LHCN-M2 (cell line): ENCODE results near the gene ELFN2. TPM values are rescaled to one million over a fixed set of nuclear protein-coding genes. Genes with fewer than 3 reads are reported as not detected.
"Not testable (repeated sequence)": the region's sequence is repeated elsewhere in the genome, so short reads cannot be mapped to it uniquely, and the experiment has no call there.

Source experiments
- DNase-seq: peaks from one replicate; pipeline ENCODE4 v3.0.0-alpha.2; 2012; ENCODE audit warnings: low read depth
- total RNA-seq: library from RNA; depleted of rRNA; stranded (reverse); fragments of >200 nt; gene quantifications from 2 replicates; pipeline ENCODE4 v1.2.3, GENCODE V29; 2014

Gene ELFN2
- total RNA-seq, 1 experiment from 2014 or later, result 0.17 TPM

DNA sequence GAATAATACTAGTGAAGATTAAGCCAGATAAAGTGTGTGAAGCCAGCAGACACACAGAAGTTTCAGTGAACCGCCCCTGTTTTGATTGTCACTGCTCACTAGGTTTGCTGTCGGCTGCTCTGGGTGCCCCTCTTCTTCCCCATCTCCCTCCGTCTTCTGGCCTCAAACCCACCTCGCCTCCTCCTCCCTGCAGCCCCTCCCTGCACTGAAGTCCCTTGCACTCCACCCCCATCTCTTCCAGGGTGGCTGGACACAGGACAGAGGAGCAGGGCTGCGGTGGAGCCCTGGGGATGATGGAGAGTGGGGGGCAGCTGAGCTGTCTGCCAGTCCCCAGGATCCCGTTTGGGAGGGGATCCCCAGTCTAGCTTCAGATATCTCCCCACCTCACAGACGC lies 91.5 kb downstream of the ELFN2 start:
- no peak for DNase-seq

DNA sequence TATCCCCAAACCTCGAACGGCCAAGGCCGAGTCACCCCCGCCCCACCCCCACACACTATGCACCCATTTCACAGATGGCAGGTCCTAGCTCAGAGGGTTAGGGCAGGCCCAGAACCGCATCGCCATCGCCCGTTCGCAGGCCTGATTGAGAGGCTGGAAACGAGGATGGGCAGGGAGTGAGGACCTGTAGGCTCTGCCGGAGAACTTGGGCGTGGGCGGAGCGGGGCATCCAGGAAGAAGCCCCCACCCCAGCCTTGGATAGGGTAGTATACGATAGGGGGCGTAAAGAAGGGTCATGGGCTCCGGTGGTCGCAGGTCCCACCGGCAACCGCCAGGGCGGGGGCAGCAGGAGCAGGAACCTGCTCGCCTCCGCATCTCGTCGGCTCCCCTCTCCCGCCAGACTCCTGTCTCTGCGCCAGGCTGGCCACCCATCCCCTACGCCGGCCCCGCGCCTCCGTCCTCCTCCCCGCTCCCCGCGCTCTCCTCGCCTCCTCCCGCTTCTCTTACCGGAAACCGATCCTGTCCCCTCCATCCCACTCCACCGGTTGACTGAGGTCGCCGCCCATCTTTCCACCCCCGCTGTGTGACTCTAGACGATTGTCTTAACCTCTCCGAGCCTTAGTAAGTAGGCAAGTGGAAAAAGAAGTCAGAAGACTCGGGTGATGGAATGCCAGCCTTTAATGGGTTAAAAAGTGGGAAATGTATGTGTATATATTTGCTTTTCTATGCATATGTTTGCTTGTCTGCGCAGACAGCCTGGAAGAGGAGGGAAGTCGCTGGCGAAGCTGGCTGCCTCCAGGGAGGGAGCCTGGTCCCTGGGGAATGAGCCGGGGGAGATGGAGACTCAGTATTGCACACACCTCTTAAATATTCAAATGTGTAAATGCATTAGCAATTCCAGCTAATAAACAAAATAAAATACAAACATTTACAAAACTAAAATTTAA lies 92.1 kb downstream of the ELFN2 start:
- no peak for DNase-seq

DNA sequence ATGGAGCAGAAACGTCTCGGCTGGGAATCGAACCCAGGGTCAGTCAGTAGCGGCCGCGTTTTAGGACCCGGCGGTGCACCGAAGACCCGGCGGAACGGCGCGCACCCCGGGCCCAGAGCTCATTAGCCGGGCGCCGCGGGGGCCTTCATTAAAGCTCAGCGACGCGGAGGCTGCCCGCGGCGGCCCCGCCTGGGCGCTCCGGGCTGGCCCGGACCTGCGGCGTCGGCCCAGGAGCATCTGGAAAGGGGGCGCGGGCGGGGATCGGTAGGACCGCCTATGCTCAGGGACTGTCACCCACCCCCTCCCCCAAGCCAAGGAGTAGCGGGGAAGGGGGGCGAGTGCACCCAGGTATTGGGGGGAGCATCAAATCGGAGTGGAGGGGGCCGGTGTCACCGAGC lies 92.8 kb downstream of the ELFN2 start:
- DNase-seq, result no peak

DNA sequence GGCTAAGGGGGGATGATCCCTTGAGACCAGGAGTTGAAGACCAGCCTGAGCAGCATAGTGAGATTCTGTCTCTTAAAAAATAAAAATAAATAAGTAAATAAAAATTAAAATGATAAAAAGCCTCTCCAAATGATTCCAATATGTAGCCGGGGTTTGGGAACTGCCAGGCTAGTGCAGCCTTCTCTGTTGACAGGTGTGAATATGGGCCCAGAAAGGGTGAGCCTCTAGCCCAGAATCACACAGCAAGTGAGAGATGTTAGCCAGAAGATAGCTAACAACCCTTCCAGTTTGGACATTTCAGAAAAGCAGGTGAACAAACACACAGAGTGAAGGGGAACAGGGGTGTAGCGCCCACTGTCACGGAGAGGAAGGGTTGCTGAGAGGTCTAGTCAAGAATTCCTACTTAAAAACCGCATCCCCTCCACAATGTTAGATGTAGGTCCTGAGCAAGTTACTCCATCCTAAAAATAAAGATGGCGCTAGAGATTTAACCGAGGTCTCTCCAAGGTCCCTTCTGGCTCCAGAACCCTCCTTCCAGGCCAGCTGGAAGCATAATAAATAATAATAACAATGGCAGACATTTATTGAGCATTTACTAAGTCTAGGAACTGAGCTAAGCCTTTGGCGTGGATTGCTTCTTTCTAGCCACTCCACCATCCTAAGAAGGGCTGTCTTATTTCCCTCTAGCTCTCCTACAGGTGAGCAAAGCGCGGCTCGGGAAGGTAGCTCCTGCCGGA lies 93.4 kb downstream of the ELFN2 start:
- DNase-seq, result no peak

DNA sequence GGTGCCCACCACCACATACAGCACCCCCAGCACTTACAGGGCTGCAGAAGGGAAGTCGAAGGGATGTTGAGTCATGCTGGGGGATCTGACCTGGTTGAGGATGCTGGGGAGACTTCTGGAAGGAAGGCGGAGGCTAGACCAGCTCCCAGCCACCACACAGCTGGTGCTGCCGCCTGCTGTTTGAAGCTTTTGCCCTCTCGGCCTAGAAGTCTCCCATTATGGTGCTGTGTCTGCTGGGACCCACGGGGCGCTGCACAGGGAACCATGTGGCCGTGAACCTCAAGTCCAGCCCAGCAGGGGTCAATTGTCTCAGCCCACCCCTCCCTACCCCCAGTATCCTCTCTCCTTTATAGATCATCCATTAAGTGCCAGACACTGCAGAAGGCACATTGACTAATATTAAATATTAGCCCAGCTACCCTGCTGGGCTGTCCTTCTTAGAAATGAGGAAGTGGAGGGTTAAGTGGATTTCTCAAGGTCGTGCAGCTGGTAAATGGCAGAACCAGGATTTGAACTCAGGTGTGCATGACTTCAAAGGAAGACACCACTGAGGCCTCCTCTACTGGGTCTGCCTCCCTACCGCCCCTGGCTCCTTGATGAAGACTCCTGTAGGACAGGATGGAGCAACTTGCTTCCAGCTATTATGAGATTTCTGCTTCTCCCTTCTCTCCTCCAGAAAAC lies 95.3 kb downstream of the ELFN2 start:
- no peak for DNase-seq

DNA sequence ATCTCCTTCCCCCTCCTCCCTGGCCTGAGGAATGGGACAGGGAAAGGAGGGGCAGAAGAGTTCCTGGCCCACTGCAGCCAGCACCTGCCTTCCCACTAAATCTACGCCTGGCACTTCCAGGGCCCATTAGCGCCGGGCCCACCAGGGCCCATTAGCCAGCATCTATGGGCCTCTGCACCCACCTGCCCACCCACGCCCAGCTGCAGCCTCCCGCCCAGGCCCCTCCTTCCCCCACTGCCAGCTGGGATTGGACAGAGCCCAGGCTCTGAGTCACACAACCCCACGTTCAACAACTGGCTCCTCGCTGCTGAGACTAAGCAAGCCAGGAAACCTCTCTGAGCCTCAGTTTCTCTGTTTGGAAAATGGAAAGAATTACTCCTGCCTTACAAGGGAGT lies 96.2 kb downstream of the ELFN2 start:
- DNase-seq, result peak; percentile 40

DNA sequence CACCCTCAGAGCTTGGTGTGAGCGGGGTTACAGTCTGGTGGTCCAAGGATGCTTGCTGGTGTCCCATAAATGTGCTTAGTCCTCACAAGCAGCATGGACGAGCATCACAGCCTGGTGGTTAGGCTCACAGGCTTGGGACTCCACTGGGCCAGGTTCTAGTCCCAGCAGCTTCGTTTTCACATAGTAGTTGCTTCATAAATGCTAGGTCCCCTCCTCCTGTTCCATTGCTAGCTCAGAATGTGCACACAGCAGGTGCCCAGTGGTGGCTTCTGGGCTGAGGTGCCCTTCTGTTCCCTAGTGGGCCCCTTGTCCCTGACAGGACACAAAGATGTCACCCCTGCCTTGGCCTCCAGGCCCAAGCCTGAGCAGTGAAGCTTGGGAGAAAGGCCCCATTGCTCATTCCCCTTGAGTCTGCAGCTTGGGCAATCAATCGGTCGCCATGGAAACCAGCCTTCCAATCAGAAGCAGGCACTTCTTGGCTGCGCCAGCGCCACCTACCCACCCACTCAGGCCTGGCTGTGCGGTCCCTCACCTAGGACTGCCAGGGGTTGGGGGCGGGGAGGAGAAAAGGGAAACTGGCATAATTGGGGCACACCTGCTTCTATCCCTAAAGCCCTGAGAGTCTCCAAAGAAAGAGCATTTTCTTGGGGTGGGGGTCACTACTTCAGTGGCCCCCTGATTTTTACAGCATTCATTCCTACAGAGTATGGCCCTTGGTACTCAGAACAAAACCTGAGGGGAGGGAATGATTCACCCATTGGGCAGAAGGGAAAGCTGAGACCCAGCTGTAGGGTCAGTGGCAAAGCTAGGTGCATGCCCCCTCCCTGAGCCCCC lies 96.9 kb downstream of the ELFN2 start:
- peak; percentile 68 for DNase-seq

DNA sequence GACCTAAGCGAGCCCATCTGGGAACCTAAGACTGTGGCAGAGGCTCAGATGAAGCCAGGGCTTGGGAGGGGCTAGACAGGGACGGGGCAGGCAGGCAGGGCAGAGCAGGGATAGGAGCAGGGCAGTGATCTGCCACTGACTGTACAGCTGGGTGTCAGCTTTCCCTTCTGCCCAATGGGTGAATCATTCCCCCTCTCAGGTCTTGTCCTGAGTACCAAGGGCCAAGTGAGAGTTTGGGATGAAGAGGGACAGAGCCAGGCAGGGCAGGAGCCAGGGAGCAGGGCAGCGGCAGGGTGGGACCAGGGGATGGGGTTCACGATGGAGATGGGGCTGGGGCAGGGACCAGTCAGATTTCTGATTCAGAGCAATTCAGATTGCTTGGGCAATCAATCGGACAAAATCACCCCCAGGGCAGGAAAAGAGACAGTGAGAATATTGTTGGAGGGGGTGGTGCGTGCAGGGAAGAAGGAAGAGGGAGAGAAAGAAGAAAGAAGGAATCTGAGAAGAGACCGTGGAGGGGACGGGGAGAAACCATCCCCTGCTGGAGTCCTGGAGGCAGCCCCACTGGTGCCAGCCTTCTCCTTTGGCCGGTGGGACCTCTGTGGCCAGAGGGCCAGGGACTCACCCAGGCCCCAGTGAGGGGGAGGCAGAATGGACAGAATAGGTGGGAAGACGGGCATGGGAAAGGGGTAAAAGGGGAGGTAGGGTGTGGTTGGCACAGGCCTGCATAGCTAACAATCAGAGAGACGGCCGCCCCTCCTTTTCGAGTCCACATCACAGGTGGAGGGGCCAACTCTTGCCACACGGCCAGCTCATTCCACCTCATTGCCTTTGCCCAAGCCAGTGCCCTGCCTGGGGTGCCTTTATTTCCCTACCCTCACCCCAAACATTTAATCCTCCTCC lies 97.8 kb downstream of the ELFN2 start:
- DNase-seq, result peak; percentile 72

DNA sequence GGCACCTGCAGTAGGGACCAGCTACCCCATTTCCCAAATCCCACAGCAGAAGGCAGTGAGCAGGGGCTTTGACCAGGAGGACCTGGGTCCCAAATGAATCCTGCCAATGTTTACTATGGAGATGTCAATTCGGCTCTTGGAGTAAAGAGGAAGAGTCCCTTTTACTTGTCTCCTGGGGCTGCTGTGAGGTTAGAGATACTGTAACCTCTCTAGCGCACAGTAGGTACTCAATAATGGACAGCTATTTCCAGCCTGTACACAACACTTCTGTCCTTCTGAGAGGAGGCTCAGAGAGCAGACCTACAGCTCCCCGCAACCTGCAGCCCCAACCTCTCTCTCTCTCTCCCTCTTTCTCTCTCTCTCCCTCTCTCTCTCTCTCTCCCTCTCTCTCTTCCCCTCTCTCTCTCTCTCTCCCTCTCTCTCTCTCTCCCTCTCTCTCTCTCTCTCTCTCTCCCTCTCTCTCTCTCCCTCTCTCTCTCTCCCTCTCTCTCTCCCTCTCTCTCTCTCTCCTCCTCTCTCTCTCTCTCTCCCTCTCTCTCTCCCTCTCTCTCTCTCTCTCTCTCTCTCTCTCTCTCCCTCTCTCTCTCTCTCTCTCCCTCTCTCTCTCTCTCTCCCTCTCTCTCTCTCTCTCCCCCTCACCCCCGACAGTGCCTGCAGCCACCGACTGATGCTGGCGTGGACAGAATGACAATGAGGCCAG lies 98.6 kb downstream of the ELFN2 start:
- not testable (repeated sequence) for DNase-seq

DNA sequence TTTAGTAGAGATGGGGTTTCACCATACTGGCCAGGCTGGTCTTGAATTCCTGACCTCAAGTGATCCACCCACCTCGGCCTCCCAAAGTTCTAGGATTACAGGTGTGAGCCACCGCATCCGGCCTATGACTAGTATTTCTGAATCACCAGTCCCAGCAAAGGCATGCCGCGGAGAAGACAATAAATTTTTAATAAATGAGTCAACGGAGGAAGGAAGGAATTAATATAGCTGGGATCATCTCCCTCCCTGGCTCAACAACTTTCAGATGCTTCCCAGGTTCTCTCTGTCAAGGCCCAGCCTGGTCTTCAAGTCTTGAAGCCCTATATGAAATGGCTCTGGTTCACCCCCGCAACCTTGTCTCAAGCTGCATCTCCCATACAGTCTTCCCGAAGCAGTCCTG lies 99.3 kb downstream of the ELFN2 start:
- peak; percentile 93 for DNase-seq

DNA sequence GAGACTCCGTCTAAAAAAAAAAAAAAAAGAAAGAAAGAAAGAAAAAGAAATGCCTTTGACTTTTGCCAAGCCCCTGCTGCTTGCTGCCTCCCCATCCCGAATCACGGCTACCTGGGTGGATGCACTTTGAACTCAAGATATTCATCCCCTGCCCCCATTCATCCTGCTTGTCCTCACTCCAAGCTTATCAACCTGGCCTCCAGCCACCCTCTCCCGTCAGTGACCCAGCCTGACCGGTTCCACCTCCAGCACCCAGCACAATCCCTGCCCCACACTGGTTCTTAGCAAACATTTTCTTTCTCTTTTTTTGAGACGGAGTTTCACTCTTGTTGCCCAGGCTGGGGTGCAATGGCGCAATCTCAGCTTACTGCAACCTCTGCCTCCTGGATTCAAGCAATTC lies 100.6 kb downstream of the ELFN2 start:
- no peak for DNase-seq

DNA sequence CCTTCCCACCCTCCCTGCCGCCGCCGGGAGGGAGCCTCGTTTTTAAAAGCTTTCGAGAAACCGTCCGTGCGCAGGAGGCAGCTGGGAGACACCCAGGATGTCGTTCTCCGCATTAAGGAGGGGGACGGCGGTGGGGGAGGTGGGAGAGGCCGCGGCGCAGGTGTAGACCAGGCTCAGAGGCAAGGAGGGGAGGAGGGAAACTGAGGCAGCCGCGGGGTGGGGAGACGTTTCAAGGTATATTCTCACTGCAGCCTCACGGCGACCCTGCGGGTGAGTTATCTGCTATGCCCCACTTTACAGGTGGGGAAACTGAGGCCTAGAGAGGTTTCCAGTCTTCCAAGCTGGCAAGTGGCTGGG lies 102.3 kb downstream of the ELFN2 start:
- DNase-seq, result no peak

DNA sequence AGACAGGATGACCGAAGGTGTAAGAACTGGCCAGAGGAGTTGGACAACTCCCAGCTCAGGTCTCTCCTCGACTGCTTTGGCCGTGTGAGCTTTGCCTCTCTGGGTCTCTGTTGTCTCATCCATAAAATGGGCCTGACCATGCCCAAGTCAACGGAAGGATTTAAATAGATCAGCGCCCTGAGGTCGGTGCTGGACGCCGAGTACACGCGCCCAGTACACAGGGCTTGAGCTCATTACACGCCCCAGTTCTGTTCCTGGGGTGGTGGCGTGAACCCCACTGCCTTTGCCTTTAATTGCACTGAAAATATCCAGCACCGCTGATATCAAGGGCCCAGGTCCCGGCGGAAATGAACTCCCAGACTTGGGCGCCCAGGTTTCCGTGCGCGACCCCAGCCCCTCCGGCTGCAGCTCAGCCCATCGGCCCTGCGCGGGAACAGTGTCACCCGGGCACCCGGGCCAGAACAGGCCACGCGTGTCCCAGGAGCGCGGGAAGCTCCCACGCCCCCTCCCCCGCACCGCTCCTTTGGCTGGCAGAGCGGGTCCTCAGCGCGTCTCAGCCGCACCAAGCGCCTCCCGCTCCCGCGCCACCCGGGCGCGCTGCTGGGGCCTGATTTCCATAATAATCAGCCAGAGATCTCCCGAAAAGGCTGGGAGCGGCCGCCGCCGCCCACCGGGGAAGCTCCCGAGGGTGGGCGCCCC lies 102.8 kb downstream of the ELFN2 start:
- DNase-seq, result no peak

DNA sequence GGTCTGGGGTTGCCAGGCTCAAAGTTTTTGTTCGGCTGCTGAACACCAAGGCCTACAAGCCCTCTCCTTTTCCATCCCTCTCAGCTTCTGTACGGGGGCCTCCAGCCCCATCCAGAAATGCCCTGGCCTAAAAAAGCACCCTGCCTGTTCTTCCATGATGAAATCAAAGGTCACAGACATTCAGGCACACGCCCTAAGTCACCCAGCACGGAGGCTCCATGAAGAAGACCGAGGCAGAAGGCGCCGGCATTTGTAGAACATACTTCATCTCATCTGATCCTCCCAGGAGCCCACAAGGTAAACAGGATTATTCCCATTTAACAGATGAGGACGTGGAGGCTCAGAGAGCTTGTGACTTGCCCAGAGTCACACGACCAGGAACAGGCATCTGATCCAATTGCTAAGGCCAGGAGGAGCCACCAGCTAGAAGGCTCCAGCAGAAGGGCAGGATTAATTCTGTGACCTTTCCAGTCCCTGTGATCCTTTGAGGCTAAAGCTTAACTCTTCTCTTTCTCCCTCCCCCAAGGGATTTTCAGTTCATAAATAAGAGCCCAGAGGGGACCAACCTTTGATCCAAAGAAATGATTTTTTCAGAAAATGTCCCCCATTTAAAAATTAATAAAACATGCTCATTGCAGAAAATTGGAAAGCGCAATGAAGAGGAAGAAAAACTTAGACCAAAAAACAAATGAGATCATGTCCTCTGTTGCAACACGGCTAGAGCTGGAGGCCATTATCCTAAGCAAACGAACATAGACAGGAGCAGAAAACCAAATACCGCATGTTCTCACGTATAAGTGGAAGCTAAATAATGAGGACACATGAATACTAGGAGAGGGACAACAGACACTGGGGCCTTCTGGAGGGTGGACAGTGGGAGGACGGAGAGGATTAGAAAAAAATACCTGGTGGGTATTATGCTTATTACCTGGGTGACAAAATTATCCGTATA lies 106.3 kb downstream of the ELFN2 start:
- DNase-seq, result no peak

DNA sequence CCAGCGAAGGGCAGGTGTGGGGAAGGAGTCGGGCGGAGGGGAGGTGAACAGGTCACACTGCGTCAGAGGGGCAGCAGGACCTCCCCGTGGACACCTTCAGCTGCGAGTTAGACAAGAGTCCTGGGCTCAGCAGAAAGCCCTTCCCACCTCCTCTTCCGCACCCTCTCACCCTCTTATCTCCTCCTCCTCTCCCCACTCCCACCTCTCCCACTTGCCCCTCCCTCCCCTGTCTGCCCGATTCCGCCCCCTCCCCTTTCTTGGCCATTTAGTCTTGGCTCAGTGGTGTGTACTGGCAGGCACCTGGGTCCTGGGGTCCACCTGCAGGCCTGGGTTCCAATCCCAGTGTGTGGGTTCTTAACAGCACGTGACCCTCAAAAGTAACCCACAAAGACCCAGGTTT lies 107.8 kb downstream of the ELFN2 start:
- no peak for DNase-seq

DNA sequence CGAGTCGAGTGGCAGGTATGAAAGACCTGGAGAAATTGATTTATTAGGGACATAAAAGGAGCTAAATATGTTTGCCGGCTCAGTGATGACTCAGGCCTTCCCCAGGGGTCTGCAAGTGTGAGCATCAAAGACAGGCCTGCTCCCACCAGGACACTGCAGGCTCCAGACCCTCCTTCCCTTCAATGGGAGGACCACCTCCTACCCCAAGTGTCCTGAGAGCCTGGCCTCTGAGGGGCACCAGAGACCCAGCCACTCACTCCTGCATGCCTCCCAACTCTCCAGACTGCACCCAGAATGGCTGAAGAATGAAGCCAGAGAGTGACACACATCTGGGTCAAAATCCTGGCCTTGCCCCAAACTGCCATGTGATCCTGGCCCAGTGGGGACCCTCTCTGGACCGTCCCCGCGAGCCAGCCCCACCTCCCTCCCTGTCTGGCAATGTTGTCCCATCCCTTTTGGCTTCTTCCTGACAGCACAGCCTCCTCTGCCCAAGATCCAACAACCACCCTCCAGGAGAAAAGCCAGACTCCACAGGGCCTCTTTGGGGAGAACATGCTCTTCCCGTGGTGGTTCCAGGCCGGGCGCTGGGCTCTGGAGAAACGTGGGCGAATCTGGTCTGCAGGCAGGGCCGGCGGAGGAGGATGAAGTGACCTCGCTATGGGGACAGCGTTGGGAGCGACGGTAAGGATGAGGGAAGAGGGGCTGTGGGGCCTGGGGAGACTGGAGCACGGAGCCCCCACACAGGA lies 108.7 kb downstream of the ELFN2 start:
- DNase-seq, result no peak
